RPMI8226 (cell line): ENCODE measurements around the gene LRRIQ1.
"Not testable (repeated sequence)": the region's sequence is repeated elsewhere in the genome, so short reads cannot be mapped to it uniquely, and the experiment has no call there.

Experiments used
- DNase-seq: peaks from one replicate; pipeline ENCODE4 v3.0.0-alpha.2; 2015

LRRIQ1 gene

GRCh38 chr12:85224339-85224738, 188.2 kb downstream of the LRRIQ1 start:
- not testable (repeated sequence) for DNase-seq

- no peak for DNase-seq
These were observed 189.3 kb downstream of the LRRIQ1 start for GRCh38 chr12:85225501-85225900.

DNA sequence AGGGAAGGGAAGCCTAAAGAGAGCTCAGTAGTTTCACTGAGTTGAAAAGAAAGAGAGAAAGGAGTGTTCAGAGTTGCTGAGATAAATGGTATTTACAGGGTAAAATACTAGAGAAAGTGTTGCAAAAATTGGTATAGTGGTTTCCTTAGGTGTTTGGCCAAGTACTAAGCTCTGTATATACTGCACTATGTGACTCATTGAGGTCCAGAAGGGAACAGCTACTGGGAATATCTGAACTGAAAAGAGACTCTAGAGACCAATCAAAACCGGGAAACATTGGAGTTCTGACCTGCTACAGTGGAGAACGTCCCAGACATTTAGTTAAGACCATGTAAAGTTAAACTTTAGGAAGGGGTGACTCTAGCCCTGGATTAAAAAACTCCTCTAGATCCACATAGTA, 201.2 kb downstream of the LRRIQ1 start:
- DNase-seq = no peak

GRCh38 chr12:85244561-85244960, 208.4 kb downstream of the LRRIQ1 start:
- DNase-seq = no peak

DNA sequence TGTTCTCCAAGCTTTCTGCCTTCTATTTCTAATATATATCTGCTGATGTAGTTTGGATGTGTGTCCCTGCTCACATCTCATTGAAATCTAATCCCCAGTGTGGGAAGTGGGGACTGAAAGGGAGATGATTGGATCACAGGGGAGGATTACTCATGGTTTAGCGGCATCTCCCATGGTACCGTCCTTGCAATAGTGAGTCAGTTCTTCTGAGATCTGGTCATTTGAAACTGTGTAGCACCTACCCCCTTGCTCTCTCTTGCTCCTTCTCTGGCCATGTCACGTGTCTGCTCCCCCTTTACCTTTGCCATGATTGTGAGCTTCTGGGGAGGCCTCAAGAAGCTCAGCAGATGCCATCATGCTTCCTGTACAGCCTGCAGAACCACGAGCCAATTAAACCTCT, 217.7 kb downstream of the LRRIQ1 start:
- DNase-seq = no peak

DNA sequence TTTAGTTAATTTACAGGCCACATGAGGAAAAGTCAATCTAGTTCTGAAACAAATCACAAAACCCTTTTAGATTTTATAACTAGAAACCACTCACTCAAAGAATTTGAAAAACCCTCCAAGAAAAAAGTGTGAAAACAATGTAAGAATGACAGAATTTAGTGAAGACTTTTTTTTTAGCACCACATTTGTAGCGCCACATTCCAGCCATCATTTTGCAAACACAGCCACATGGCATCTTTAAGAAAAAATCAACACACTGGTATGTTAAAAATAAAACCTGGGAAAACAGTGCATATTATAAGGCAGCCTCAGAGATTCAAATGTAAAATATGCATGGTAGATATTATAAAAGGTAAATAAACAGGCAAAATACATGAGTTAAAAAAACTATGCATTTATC, 221.5 kb downstream of the LRRIQ1 start:
- no peak for DNase-seq

- no peak for DNase-seq
These were observed 224.3 kb downstream of the LRRIQ1 start for GRCh38 chr12:85260447-85260846.

DNA sequence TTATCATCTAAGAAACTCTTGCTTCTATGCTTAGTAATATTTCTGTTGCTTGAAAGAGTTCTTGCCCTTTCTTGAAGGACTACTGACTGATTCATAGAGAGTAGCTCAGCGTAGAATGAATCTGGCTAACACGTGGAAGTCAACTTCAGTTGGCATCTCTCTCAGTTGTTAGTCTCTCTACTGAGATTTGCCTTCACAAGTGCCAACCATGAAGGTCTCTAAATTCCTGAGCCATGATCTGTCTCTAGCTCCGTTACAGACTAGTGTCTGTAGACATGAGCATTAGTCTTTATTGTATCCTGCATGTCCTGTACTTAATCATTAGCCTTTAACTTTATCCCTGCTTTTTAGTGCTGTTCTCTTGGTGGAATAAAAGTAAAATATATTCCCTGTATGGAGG, 224.7 kb downstream of the LRRIQ1 start:
- no peak for DNase-seq

- DNase-seq = no peak
These were observed 230.2 kb downstream of the LRRIQ1 start for GRCh38 chr12:85266356-85266755.

DNA sequence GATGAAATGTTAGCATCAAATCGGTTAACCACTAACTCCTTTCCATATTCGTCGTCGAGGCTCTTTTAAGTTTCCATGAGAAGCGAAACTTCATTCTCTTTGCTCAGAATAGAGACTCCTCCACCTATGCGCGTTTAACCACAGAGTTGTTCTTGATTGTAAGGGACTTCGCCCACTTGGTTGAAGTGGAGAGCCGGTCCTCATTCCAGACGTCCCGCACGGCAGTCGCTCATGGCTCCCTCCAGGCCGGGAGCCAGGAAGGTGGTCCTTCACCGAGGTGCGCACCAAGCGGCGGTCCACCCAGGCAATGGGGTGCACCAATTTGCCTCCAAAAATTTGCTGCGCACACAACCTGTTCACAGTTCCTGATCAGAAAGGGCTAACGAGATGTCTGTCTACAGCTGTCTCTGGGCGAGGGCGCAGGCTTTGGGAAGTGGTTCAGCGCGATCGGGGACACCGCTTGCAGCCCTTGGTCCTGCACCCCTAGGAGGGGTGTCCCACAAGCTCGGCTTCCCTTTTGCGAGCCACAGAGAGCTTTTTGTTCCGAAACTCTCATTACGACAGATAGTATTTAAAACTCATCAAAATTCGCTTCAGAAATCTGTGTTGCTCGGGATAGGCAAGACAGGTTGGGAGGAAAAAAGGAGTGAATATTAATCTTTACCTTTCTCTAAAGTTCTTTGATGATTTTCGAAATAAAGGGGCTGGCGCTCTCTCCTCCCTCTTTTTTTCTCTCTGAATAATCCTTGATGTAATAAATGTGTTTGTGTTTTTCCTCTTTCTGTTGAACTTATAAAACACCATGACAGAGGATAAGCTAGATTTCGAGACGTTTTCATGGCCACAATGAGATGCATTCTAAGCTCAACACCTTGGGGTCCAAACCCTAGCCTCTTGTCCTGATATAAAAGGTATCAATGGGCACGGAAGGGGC, 237.5 kb downstream of the LRRIQ1 start:
- no peak for DNase-seq

- DNase-seq = no peak
These were observed 238.1 kb downstream of the LRRIQ1 start for GRCh38 chr12:85274315-85274651.

DNA sequence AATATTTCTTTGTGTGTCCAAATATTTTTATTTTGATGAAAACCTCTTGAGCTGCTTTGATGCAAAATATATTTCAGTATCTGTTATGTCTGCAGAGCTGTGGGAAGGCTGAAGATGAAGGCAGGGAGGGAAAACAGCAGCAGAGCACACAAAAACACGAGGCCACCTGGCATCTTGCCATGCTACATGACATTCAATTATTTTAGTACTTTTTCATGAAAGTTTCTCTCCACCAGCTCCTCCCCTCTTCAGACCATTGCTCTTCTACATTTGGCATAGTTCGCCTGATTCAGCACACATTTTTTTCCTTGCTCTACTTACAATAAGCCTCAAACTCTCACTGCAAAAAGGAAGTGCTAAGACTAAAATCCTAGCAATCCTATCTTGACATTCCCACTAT, 239.2 kb downstream of the LRRIQ1 start:
- DNase-seq = peak; percentile 59

GRCh38 chr12:85277191-85277590, 241.0 kb downstream of the LRRIQ1 start:
- DNase-seq = no peak

DNA sequence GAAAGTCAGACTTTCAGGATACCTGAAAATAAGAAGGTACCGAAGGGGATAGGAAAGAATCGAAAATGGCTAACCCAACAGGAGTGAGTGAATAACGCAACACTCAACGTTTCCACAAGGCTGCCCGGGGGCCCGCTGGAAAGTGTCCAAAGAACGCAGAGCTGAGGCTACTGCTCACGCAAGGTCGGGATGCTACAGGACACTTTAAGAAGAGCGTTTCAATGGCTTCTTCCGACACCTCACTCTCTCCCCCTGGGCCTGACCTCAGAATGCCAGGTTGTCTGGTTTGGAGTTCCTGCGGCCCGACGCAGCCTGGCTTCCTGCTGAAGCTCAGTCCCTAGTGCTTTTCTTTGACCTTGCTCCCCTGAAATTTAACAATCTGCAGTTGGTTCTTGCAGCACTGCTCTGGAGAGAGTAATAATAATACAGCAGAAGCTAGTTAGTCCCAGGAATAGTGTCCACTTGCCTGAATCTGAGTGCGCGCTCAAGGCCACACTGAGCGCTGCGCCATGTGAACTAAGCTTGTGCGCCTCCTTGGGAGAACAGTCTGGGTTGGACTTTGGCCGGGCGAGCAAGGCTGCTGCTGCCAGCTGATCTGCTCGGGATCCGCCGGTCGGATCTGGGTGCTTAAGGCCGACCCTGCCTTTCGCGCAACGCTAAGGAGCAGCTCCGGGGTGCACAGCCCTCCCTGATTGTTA, 241.9 kb downstream of the LRRIQ1 start:
- DNase-seq = no peak

GRCh38 chr12:85278598-85279448, 242.7 kb downstream of the LRRIQ1 start:
- no peak for DNase-seq

DNA sequence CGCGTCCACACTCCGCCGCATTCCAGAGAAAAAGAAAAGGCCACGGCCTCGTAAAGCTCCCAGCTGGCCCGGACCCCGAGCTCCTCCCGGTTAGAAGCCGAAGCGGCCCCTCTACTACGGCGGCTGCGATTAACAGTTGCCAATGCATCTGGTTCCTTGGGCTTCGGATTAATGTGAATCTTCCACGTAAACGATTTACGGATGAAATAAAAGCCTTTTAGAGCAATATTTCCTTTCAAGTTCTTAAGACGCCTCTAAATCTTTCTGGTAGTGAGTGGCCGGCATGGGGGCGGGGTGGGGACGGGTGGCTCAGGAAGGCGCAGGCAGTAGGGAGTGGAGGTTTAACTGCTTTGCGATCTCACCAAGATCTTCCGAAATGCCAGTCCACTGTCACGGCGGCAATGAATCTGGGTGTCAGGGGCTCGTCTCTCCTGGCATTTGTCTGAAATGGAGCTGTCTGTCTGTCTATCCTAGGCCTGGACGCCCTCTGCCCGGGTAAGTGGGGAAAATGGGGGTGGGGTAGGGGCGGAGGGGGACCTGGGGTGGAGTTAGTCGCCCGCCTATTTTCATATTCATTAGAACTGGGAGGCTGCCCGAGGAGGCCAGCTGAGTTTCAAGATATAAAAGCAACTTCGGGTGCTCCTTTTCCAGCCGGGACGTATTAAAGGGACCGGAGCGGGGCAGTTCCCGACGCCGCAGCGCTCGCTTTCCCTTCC, 243.5 kb downstream of the LRRIQ1 start:
- DNase-seq = no peak

- no peak for DNase-seq
These were observed 244.2 kb downstream of the LRRIQ1 start, which contains the start of gene ALX1 for GRCh38 chr12:85280165-85280983. Gene ALX1 (plus strand): TSS chr12:85280220. CDS start chr12:85280262, 42 bp downstream.

DNA sequence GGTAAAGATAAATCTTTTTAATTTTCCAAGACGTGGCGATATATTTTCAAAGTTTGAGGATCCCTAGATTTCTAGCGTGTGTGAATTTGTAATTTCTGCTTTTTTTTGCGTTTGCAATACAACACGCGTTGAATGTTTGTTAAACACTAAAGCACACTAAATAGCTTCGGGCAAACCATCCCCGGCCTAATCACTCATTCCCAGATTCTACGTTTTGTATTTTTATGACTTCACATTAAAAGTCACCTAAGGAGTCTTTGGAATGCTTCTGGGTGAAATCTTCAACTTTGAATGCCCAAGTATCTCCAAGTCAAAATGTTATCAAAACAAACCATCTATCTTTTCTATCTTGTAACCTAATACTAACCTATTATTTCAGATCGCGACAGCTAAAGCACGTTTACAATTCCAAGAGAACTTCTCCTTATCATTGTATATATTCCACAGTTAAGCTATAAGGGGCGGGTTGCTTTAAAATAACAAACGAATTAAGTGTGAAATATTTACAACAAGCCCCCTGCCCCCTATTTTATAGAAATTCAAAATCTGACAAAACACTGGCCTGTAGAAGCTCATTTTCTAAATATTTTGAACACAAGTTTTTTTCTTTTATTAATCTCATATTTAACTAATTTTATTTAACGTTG, 245.0 kb downstream of the LRRIQ1 start:
- DNase-seq = no peak

GRCh38 chr12:85281636-85282312, 245.6 kb downstream of the LRRIQ1 start:
- no peak for DNase-seq

GRCh38 chr12:85283560-85283959, 247.4 kb downstream of the LRRIQ1 start:
- no peak for DNase-seq
